OCI-LY3 (cell line): ENCODE results near the gene TREH.

ENCODE experiments used
- H2AFZ ChIP-seq: fragments of 200-600, 300-600 bp; shearing (Covaris generic); 2 replicates; pipeline ENCODE4 v1.6.0; 2014; ENCODE audit warnings: antibody characterized with exemption, low read depth, low read length
- H3K27ac ChIP-seq: fragments of 200-600, 300-600 bp; sonication (generic); 2 replicates; pipeline ENCODE4 v1.5.1; 2014; ENCODE audit warnings: mild to moderate bottlenecking, low read length, moderate library complexity, mixed read lengths
- H3K27me3 ChIP-seq: fragments of 200-600, 300-600 bp; sonication (generic); 2 replicates; pipeline ENCODE4 v1.6.1; 2014; ENCODE audit warnings: low read depth, low read length, mixed read lengths
- H3K36me3 ChIP-seq: fragments of 200-600, 300-600 bp; sonication (generic); replicated peaks from 2 replicates; pipeline ENCODE3; 2014; ENCODE audit warnings: low read depth, low read length, mixed read lengths
- H3K4me1 ChIP-seq: fragments of 300-600, 200-600 bp; sonication (generic); 2 replicates; pipeline ENCODE4 v1.6.1; 2014; ENCODE audit warnings: low read length, mixed read lengths
- H3K4me2 ChIP-seq: fragments of 200-600, 300-600 bp; sonication (generic); 2 replicates; pipeline ENCODE4 v1.6.1; 2014; ENCODE audit warnings: low read length, mixed read lengths
- H3K4me3 ChIP-seq: fragments of 300-600, 200-600 bp; sonication (generic); 2 replicates; pipeline ENCODE4 v1.5.1; 2014; ENCODE audit warnings: antibody characterized with exemption, mild to moderate bottlenecking, low read length, moderate library complexity
- H3K79me2 ChIP-seq: fragments of 300-600, 200-600 bp; shearing (Covaris generic); 2 replicates; pipeline ENCODE4 v1.6.1; 2014; ENCODE audit warnings: mild to moderate bottlenecking, low read length, mixed read lengths
- H3K9ac ChIP-seq: fragments of 300-600, 200-600 bp; shearing (Covaris generic); 2 replicates; pipeline ENCODE4 v1.6.0; 2014; ENCODE audit warnings: mild to moderate bottlenecking, low read length, moderate library complexity
- H3K9me3 ChIP-seq: fragments of 200-600, 300-600 bp; shearing (Covaris generic); 2 replicates; pipeline ENCODE4 v1.6.1; 2014; ENCODE audit warnings: low read length, mixed read lengths; ENCODE audit not compliant: insufficient read depth
- H4K20me1 ChIP-seq: fragments of 200-600, 300-600 bp; sonication (generic); 2 replicates; pipeline ENCODE4 v1.6.1; 2016; ENCODE audit warnings: low read length, mixed read lengths; ENCODE audit not compliant: insufficient read depth
- CTCF ChIP-seq: fragments of 200-600, 300-600 bp; sonication (generic); IDR thresholded peaks from 2 replicates; pipeline ENCODE4 v1.5.1; 2014; ENCODE audit warnings: antibody characterized with exemption, low read length, low read depth
- EZH2phosphoT487 ChIP-seq: fragments of 200-600 bp; shearing (Covaris generic); IDR thresholded peaks from 2 replicates; pipeline ENCODE4 v1.6.1; 2018; ENCODE audit warnings: antibody characterized with exemption, mixed run types, low read depth

Gene TREH

DNA sequence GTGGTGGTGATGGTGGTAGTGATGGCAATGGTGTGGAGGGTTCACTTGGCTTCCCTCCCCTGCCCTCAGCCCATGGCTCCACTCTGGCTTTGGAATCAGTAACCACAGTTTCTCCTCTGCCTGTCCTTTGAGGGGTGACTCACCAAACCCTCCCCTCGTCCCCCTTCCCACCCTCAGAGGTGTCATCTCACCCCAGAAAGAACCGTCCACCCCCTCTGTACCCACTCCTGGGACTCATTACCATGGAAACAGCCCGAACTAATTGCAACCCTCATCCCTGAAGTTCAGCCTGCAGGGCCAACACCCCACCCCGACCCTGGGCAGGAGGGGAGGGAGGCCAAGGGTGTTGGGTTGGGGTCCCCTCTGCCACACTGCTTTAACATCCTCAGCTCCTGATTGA is 45.5 kb downstream of the TREH start:
- H3K79me2 ChIP-seq: no peaks in the 10 kb centered on the region
- H4K20me1 ChIP-seq: no peaks in the 10 kb centered on the region
- H3K27me3 ChIP-seq: no peaks in the 10 kb centered on the region; the same call in 1 of the 2 replicates
- no peak overlapping the region for H3K27ac ChIP-seq
- no peaks in the 10 kb centered on the region for H3K4me1 ChIP-seq
- H3K9ac ChIP-seq: no peak overlapping the region
- H3K4me2 ChIP-seq: no peak overlapping the region
- no peak for TF ChIP-seq CTCF
- no peak for TF ChIP-seq EZH2phosphoT487
- no peaks in the 10 kb centered on the region for H3K9me3 ChIP-seq
- no peak overlapping the region for H3K4me3 ChIP-seq
- H3K36me3 ChIP-seq: no peaks in the 10 kb centered on the region
- no peak overlapping the region for H2AFZ ChIP-seq

DNA sequence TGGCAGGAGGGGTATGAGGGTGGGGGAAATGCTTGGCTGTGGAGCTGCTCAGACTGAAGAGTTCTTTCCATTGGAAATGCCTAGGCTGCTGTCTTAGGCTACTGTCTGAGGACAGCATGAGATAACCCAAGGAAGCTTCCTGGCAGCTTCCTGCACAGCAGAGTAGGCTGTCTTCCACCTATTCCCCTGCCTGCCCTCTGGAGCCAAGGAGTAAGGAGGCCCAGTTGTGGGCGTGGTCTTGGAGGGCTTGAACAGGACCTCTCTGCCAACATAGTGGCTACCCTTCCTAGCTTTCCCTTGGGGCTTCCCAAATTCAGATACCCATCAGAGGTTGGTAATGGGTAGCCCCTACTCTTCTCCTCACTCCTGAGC is 46.1 kb downstream of the TREH start:
- no peak for TF ChIP-seq EZH2phosphoT487
- TF ChIP-seq CTCF: no peak
- no peaks in the 10 kb centered on the region for H3K79me2 ChIP-seq

GRCh38 chr11:118632577-118633318 is 46.7 kb downstream of the TREH start:
- H3K9me3 ChIP-seq: no peaks in the 10 kb centered on the region
- H2AFZ ChIP-seq: no peak overlapping the region
- H3K36me3 ChIP-seq: no peaks in the 10 kb centered on the region
- TF ChIP-seq EZH2phosphoT487 (no peak), CTCF (no peak)
- no peak overlapping the region for H3K27ac ChIP-seq
- H3K27me3 ChIP-seq: no peaks in the 10 kb centered on the region; the same call in 1 of the 2 replicates
- no peak overlapping the region for H3K4me2 ChIP-seq
- no peaks in the 10 kb centered on the region for H3K79me2 ChIP-seq
- H3K4me1 ChIP-seq: no peaks in the 10 kb centered on the region
- H4K20me1 ChIP-seq: no peaks in the 10 kb centered on the region
- no peak overlapping the region for H3K4me3 ChIP-seq
- H3K9ac ChIP-seq: no peak overlapping the region

More for the DNA sequence above, 46.1 kb downstream of the TREH start:
- H3K9me3 ChIP-seq: no peaks in the 10 kb centered on the region
- no peak overlapping the region for H2AFZ ChIP-seq
- no peak overlapping the region for H3K4me3 ChIP-seq
- H4K20me1 ChIP-seq: no peaks in the 10 kb centered on the region
- no peaks in the 10 kb centered on the region for H3K36me3 ChIP-seq
- H3K27ac ChIP-seq: no peak overlapping the region
- no peaks in the 10 kb centered on the region for H3K4me1 ChIP-seq
- no peaks in the 10 kb centered on the region; the same call in 1 of the 2 replicates for H3K27me3 ChIP-seq
- no peak overlapping the region for H3K4me2 ChIP-seq
- H3K9ac ChIP-seq: no peak overlapping the region

- Histone ChIP-seq H3K9ac (no peak overlapping the region), H3K27me3 (no peaks in the 10 kb centered on the region), H3K4me2 (no peak overlapping the region), H3K27ac (no peak overlapping the region), H3K79me2 (no peaks in the 10 kb centered on the region), H3K4me3 (no peak overlapping the region), H4K20me1 (no peaks in the 10 kb centered on the region), H3K4me1 (no peaks in the 10 kb centered on the region), H2AFZ (no peak overlapping the region), H3K9me3 (no peaks in the 10 kb centered on the region), H3K36me3 (no peaks in the 10 kb centered on the region)
- TF ChIP-seq CTCF: no peak
- TF ChIP-seq EZH2phosphoT487: no peak
These were observed 48.1 kb downstream of the TREH start for GRCh38 chr11:118631142-118631909.
